NCI-H2171 (cell line): Measurements from ENCODE around the gene GLTPD2.
"Not testable (repeated sequence)": the region's sequence is repeated elsewhere in the genome, so short reads cannot be mapped to it uniquely, and the experiment has no call there.

Experiments
- DNase-seq: peaks from one replicate; lab custom pipeline; 2025; lab: John Stamatoyannopoulos, UW

The GLTPD2 gene

DNA sequence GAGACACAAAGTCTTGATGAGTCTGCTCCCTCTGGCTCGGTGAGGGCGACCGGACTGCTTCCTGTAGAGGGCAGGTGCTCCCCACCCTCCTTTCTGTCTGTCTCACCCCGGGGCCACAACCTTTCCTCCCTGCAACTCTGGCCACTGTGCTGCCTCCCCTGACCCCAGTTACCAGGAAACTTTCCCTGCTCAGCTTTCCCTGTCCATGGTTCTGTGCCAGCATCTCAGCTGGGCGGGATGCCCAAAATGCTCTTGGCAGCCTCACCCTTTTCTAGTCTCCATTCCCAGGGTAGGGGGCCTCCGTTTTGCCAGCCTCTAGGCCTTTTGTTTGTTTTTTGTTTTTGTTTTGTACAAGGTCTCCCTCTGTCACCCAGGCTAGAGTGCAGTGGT lies 19.6 kb downstream of the GLTPD2 start:
- DNase-seq: no peak

DNA sequence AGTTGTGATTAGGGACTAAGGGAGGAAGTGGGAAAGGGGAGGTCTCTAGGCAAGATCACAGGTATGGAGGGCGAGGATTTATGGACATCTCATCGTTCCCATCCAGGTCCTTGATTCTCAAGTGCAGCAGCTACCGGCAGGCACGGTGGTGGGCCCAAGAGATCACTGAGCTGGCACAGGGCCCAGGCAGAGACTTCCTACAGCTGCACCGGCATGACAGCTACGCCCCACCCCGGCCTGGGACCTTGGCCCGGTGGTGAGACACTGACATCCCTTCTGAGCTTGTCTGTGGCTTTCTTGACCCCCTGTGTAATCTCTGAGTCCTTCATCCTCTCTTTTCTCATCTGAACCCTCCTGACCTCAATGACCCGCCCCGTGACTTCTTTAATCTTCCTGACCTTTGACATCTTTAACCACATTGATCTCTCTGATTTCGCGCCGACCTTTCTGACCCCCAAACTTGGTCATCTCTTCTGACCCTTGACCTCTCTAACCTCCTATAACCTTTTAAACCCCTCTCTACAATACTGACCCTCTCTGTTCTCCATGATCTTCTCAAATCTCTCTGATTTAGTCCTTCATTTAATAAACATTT lies 22.0 kb downstream of the GLTPD2 start:
- DNase-seq: no peak

DNA sequence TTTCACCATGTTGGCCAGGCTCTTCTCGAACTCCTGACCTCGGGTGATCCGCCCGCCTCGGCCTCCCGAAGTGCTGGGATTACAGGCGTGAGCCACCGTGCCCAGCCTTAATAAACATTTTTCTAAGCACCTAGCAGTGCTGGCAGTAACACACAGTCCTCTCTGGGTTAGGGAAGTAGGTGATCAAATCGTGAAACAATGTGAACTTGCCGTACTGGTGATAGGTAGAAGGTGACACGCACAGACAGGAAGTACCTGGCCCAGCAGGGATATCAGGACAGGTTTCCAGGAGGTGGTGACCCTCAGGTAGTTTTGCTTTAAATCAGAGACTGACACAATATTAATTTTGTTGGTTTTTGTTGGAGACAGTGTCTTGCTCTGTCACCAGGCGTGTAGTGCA lies 22.7 kb downstream of the GLTPD2 start:
- DNase-seq: no peak

DNA sequence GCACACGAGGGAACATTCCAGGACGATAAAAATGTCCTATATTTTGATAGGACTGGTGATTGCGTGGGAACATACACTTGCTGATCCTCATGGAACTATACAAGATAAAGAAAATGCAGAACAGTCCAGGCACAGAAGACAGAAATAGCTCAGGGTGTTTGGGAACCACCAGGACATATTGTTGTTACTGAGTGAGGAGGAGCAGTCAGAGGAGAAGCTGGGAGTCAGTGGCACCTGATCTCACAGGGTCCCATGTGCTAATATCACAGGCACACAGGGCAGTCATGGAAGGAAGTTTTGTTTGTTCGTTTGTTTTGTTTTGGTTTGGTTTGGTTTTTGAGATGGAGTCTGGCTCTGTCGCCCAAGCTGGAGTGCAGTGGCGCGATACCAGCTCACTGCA lies 23.9 kb downstream of the GLTPD2 start:
- no peak for DNase-seq

DNA sequence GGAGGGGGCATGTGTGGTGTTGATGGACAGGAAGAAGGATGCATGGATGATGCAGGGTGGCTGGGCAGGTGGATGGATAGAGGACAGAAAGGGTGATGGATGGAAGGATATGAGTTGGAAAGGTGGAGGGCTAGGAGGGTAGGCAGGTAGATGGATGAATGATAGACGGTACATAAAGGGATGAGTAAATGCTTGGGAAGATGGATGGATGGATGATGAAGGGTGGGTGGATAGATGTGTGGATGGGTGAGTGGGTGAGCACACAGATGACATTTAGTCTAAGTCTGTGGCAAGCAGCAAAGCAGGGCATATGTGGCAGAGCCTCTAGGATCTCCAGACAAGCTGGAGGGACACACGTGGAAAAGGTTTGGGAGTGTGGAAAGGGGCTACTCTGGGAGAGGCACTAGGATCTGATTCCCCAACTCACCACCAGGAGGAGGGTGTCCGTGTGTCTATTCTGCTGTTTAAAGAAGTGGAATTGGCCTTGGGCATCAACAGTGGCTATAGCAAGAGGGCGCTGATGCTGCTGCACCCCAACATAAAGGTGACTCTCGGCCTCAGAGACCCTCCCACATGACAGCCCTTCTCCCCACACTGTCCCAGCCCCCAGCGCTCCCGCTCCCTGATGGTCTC lies 26.4 kb downstream of the GLTPD2 start:
- no peak for DNase-seq

DNA sequence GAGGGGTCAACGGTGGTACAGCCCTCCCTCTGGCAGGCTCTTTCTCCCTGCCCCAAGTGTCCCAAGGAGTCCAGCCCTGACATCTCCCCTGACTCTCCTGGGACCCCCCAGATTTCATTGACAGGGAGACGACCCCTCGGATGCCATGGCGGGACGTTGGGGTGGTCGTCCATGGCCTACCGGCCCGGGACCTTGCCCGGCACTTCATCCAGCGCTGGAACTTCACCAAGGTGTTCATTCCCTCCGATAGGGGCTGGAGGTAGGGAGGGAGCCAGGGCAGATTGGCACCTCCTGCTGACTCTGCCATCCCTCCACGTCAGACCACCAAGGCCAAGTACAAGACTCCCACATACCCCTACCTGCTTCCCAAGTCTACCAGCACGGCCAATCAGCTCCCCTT lies 28.1 kb downstream of the GLTPD2 start:
- no peak for DNase-seq

DNA sequence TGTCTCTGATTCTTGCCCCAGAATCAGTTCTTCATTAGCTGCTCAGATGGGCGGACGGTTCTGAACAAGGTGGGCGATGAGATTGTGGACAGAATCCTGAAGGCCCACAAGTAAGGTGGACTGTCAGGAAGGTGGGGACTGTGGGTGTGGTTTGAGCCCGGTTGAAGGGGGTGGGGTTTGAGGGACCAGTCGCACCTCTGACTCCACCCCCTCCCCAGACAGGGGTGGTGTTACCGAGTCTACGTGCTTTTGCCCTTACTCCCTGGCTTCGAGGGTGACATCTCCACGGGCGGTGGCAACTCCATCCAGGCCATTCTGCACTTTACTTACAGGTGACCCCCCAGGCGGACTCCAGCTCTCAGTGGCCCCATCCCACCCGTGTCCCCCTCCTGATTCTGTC lies 29.5 kb downstream of the GLTPD2 start:
- DNase-seq: no peak

DNA sequence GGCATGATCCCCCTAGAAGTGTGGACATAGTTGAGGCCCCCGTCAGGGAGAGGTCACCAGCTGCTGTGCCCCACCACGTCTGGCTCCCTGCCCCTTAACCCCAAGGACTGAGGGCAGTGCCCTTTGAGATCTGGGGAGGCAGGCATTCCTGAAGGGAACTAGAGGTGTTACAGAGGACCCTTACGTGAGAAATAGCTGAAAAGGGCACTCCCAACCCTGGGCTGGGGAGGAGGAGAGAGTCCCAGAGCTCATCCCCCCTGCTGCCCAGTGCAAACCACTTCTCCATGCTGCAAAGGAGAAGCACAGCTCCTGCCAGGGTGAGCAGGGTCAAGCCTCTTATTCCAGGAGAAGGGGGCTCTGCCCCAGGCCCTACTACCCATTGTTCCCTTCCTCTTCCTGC lies 34.1 kb downstream of the GLTPD2 start:
- no peak for DNase-seq

DNA sequence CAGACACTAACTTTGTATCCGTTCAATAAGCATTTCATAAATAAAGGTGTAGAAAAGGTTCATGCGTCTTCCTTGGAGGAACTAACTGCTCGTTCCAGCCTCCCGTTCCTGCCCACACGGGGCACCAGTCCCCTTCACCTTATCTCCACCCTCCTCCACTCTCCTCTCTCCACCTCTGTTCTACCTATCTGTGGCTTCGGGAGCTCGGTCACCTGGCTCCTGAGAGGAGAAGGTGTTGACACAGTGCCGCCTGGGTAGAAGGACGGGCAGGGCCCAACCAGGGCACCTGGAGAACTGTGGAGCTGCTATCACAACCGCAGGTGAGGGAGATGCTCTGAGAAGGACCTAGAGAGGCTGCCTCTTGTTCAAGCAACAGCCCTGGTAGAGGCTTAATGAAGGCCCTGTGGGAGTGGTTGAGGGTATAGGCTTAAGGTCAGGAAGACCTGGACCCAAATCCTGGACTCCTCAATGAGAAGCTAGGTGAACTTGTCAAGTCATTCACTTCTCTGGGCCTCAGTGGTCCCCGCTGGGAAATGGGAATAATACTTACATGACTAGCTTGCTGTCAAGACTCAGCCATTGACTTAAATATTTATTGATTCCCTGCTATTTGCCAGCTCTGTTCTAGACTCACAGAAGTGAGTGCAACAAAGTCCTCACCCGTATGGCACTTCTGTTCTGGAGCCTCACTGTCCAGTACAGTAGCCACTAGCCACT lies 34.8 kb downstream of the GLTPD2 start:
- DNase-seq: no peak

DNA sequence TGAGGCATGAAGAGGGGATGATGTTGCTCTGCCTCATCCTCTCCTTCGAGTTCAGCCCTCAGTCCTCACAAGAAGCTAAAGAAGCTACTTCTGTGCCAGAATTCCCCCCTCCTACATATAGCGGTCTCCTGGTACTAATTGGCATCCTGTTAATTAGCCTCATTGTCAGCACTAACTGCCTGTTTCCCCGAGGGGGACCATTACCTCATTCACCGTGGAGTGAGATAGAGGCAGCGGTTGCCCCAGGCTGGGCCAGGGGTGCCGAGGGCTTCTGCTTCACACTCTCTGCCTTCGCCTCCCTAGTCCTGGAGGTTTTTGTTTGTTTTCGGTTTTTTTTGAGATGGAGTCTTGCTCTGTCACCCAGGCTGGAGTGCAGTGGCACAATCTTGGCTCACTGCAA lies 38.6 kb downstream of the GLTPD2 start:
- DNase-seq: no peak

DNA sequence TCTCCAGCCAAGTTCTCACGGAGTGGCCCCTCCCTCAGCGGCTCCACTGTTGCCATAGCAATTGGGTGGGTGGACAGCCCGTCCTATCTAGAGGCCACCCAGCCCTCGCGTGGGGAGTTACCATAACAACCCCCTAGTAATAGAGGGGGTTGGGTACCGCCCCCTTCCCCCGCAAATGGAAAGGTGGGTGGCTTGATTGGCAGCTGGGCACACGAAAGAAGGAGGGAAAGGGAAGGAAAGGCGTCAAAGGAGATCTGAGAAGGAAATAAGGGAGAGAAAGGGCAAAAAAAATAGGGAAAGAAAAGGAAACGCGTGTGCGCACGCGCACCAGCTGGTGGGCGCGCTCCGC lies 44.0 kb downstream of the GLTPD2 start:
- DNase-seq: not testable (repeated sequence)

DNA sequence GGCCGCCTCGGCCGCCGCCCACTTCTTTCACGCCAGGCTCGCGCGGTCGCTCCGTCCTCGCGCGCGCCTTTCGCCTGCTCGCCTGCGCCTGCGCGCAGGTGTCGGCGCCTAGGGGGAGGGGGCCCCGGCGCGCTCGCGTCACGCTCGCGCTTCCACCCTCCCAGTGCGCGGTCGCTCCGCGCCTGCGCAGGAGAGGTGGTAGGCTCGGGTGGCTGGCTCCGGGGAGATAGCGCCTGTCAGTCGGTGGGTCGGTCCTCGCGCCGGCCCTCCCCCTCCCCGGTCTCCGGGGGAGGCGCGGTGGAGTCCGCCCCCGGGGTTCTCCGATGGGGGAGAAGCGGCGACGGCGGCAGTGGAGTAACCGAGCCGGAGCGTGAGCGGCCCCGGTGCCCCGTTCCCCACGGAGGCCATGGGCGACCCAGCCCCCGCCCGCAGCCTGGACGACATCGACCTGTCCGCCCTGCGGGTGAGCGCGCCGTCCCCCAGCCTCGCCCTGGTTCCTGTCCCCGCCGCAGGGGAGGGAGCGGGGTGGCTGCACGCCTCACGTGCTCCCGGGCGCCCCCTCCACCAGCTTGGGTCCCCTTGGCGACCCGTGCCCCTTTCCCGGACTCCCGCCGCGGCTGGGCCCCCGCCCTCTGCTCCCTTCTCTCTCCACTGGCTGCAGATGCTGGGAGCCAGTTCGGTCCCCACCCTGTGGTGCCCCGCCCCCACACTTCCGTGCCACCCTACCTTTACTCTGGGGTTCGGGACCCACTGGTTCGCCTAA lies 44.6 kb downstream of the GLTPD2 start, which contains the start of gene MINK1:
Gene MINK1 (plus strand): TSS at position 163 of the 763 bp plus-strand sequence. CDS start 244 bp downstream, at position 407.
- DNase-seq: peak; percentile 89

DNA sequence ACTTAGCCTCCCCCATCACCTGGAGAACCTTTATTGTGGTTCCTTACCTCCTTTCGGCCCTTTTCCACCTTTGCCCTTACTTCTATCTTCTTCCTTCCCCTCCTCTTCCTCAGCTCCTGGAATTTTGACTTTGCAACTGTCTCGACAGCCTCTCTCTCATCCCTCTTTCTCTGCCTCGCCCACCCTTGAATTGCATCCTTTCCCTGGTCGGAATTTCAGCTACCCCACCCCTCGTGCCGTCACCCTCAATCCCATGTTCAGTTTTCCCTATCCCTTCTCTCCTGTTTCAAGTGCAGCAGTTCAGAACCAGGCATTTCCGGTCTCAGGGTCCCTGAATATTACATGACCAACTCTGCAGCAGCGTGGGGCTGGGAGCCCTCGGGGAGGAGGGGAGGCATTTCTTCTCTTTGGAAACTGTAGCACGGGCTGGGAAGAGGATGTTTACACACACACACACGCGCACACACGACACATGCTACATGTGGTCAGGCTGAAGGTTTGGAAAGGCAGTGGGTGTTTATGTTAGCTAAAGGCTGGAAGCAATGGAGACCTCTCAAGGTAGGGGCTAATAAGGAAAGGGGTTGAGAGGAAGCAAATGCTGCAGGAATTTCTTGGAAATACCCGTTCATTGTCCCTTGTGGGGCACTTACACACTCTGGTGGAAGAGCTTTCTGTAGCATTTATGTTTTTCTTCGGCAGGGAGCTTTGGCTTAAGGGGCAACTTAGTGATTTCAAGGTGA lies 45.3 kb downstream of the GLTPD2 start:
- DNase-seq: no peak

DNA sequence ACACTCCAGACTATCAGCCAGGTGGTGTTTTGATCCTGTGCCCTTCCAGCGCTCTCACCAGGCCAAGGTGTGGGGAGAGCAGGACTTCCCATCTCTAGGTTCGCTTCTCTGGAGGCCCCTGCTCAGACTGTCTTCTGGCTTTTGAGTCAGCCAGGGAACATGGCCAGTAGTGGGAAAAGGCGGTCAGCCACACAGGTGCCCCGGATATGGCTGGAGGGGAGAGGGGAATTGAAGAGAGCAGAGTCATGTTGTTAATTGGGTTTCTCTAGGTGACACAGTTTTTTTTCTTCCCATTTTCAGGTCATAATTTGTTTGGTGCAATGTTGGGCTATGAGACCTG lies 45.9 kb downstream of the GLTPD2 start:
- DNase-seq: no peak

DNA sequence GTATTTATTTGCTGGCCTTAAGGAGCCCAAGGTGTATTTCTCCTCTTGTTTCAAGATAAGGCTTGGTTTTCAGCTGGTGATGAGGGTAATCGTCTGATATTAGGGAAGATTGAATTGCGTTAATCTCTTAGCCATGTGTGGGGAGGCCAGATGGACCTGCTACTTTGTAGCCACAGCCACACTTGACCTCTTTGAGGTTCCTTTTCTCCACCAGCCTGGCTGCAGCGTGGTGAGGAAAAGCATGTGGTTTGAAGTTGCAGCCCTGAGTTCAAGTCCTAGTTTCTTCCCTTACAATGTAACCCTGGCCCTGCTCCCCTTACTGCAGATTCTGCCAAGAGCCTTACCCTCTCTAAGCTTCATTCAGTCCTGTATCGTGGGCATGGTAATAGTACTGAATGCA lies 47.5 kb downstream of the GLTPD2 start:
- DNase-seq: no peak

DNA sequence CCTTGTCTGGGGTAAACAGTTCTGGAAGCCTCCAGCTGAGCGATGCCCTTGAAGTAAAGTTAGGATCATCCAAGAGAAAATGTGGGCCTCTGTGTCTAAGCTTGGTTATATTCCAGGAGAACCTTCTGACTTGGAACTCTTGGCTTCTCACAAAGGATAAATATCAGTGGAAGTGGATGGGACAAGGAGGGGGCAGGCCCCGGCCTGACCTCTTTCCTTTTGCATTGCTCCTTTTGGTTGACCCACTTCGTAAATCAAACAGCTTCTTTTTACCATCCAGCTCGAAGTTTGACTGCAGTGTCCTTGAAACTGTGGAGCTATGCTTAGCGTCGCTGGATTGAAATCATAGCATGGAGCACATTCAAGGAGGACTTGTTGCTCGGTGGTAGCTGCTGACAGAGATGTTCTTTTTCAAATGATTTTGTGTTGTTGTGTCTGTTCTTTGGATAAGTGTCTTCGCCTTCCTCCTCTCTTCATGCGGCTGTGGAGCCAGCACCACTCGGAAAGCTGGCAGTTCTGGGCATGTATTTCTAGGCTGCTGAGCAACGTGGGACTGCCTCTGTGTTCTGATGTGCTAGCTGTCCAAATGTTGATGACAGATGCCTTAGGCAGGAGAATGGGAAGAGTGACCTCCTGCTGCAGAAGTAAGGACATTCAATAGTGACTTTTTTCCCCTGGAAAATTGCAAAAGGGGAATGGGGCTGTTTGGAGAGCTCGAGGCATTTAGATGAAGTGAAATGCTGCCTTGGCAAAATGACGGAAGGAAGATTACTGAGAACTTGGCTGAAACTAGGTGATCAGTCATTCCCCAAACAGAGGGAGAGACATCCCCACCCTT lies 48.9 kb downstream of the GLTPD2 start:
- DNase-seq: no peak

DNA sequence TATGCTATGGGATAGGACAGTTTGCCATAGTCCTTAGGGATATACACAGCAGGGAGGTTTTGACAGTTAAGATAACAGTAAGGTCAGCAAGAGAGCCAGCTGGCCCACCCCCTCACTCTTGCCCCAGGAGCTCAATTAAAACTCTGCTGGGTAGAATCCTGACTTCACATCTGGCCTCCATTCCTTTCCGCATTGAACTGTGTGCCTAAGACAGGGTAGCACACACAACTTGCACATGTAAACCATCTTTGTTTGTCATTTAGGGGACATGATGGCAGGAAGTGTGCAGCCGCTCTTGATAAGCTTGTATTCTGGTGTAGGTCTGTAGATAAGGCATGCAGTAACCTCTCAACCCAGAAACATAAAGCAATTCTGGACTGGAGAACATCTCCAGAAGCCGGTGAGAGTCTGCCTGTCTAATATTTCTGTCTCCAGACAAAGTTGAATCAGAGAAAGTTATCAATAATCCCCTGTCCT lies 49.6 kb downstream of the GLTPD2 start:
- no peak for DNase-seq

DNA sequence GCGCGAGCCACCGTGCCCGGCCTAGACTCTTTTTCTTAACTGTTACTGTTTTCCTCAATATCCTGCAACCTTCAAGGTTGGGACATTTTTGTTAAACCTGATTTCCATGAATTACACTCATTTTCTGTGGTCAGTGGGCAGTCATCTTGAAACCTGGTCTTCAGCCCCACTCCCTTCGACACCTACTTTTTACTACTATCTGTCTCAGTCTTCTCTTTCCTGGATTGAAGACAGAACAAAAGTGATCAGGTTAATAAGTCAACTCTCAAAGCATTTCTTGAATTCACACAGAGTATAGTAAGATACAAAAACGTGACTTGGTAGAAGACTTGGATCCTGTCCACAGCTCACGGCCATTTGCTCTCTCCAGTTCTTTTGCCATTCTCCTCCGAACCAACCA lies 50.5 kb downstream of the GLTPD2 start:
- DNase-seq: no peak
